ENCODE results near the gene TBX4. TPM values are rescaled to one million over a fixed set of nuclear protein-coding genes. Genes with fewer than 3 reads are reported as not detected.

TBX4 gene
- total and polyA plus RNA-seq, 2 of the 13 experiments (the other 11 are each of a cell fraction or from before 2014, with no cell fraction given) = 0.11 to 1.1 TPM

GRCh38 chr17:61494325-61495160 lies 42.3 kb downstream of the TBX4 start (continued):
- TF ChIP-seq ZNF709 (CRISPR knock-in tag; IDR thresholded peaks at IDR 0.05) (0 out of 2 replicates have a peak, but pooled peaks have one; percentile 28), BCL6 (CRISPR knock-in tag; IDR thresholded peaks at IDR 0.05) (peak; percentile 35; the same call in 1 of the 2 replicates), KDM1A (CRISPR knock-in tag; IDR thresholded peaks at IDR 0.05) (0 out of 2 replicates have a peak, but pooled peaks have one; percentile 38), RERE (CRISPR knock-in tag; IDR thresholded peaks at IDR 0.05; ENCODE audit: low read depth) (no peak), ZNF260 (CRISPR knock-in tag; IDR thresholded peaks at IDR 0.05; ENCODE audit: borderline replicate concordance, low read depth) (no peak), SAP130 (CRISPR knock-in tag; IDR thresholded peaks at IDR 0.05; ENCODE audit: low read depth) (peak; percentile 64), SMAD3 (CRISPR knock-in tag; IDR thresholded peaks at IDR 0.05) (no peak), IRX3 (CRISPR knock-in tag; IDR thresholded peaks at IDR 0.05; ENCODE audit: borderline replicate concordance, low read depth) (no peak), HDAC6 (IDR thresholded peaks at IDR 0.05; ENCODE audit: low read depth, low read length) (no peak), ZNF704 (CRISPR knock-in tag; IDR thresholded peaks at IDR 0.05; ENCODE audit: borderline replicate concordance) (no peak), ZNF501 (CRISPR knock-in tag; IDR thresholded peaks at IDR 0.05) (no peak; the same call in 1 of the 2 replicates), ZNF577 (CRISPR knock-in tag; IDR thresholded peaks at IDR 0.05; ENCODE audit: borderline replicate concordance, low read depth) (no peak), ATAD3A (CRISPR knock-in tag; IDR thresholded peaks at IDR 0.05) (no peak), ZNF431 (CRISPR knock-in tag; IDR thresholded peaks at IDR 0.05; ENCODE audit: borderline replicate concordance, low read depth) (0 out of 2 replicates have a peak, but pooled peaks have one; percentile 28), KDM6A (CRISPR knock-in tag; IDR thresholded peaks at IDR 0.05; ENCODE audit: low read depth) (peak; percentile 64; the same call in 1 of the 2 replicates), CAMTA2 (CRISPR knock-in tag; IDR thresholded peaks at IDR 0.05; ENCODE audit: borderline replicate concordance) (no peak), ZNF292 (CRISPR knock-in tag; IDR thresholded peaks at IDR 0.05; ENCODE audit: borderline replicate concordance, low read depth) (peak; percentile 30; the same call in 1 of the 2 replicates), ZNF839 (CRISPR knock-in tag; IDR thresholded peaks at IDR 0.05; ENCODE audit: borderline replicate concordance) (no peak), ZNF597 (CRISPR knock-in tag; IDR thresholded peaks at IDR 0.05) (no peak), TCF7 (IDR thresholded peaks at IDR 0.05; ENCODE audit: low read depth) (0 out of 2 replicates have a peak, but pooled peaks have one; percentile 49), ZNF792 (CRISPR knock-in tag; IDR thresholded peaks at IDR 0.05) (0 out of 2 replicates have a peak, but pooled peaks have one; percentile 21), ZNF768 (CRISPR knock-in tag; IDR thresholded peaks at IDR 0.05) (no peak), HMGA1 (CRISPR knock-in tag; conservative IDR thresholded peaks at IDR 0.05) (no peak)

All from HepG2 (cell line).